ENCODE measurements around the gene HBS1L.

DNA sequence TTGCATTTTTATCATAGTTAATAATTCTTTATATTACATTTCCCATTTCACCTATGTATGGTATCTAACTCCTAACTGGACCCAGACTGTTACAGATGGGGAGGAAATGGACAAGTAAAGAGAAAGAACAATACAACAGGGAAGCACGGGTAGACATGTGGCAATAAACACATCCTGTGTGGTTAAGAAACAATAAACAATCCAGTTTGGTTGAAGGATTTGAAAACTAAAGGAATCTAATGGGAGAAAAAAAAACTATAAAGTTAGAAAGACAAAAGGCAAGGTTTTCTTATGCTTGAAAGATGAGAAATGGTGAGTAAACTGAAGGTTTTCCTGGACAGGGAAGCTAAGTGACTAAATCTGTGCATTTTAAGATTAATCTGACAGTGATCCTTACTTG, 69.8 kb downstream of the HBS1L start:
- TF ChIP-seq POLR2A (IDR thresholded peaks at IDR 0.05) = no peak
- TF ChIP-seq, protein P1, sequence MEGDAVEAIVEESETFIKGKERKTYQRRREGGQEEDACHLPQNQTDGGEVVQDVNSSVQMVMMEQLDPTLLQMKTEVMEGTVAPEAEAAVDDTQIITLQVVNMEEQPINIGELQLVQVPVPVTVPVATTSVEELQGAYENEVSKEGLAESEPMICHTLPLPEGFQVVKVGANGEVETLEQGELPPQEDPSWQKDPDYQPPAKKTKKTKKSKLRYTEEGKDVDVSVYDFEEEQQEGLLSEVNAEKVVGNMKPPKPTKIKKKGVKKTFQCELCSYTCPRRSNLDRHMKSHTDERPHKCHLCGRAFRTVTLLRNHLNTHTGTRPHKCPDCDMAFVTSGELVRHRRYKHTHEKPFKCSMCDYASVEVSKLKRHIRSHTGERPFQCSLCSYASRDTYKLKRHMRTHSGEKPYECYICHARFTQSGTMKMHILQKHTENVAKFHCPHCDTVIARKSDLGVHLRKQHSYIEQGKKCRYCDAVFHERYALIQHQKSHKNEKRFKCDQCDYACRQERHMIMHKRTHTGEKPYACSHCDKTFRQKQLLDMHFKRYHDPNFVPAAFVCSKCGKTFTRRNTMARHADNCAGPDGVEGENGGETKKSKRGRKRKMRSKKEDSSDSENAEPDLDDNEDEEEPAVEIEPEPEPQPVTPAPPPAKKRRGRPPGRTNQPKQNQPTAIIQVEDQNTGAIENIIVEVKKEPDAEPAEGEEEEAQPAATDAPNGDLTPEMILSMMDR (IDR thresholded peaks at IDR 0.05) = no peak
